HFF-Myc (cell line): ENCODE measurements around the gene GASK1B.

Source experiments
- DNase-seq: peaks from one replicate; pipeline ENCODE4 v3.0.0-alpha.2; 2011; ENCODE audit warnings: low read depth; ENCODE audit errors: extremely low read depth
- H3K4me3 ChIP-seq: replicated peaks from 2 replicates; pipeline ENCODE4 v1.5.1; 2011; ENCODE audit warnings: low read depth, mild to moderate bottlenecking, control low read depth, low read length
- TF ChIP-seq, protein P1 (sequence below): IDR thresholded peaks from 2 replicates; pipeline ENCODE4 v1.5.1; 2012; ENCODE audit warnings: mild to moderate bottlenecking, low read depth, low read length, control low read depth; ENCODE audit errors: missing control alignments

GASK1B gene

GRCh38 chr4:158155656-158156356 lies 17.0 kb downstream of the GASK1B start:
- no peak overlapping the region for H3K4me3 ChIP-seq
- TF ChIP-seq, protein P1, sequence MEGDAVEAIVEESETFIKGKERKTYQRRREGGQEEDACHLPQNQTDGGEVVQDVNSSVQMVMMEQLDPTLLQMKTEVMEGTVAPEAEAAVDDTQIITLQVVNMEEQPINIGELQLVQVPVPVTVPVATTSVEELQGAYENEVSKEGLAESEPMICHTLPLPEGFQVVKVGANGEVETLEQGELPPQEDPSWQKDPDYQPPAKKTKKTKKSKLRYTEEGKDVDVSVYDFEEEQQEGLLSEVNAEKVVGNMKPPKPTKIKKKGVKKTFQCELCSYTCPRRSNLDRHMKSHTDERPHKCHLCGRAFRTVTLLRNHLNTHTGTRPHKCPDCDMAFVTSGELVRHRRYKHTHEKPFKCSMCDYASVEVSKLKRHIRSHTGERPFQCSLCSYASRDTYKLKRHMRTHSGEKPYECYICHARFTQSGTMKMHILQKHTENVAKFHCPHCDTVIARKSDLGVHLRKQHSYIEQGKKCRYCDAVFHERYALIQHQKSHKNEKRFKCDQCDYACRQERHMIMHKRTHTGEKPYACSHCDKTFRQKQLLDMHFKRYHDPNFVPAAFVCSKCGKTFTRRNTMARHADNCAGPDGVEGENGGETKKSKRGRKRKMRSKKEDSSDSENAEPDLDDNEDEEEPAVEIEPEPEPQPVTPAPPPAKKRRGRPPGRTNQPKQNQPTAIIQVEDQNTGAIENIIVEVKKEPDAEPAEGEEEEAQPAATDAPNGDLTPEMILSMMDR, result no peak
- DNase-seq, result no peak

DNA sequence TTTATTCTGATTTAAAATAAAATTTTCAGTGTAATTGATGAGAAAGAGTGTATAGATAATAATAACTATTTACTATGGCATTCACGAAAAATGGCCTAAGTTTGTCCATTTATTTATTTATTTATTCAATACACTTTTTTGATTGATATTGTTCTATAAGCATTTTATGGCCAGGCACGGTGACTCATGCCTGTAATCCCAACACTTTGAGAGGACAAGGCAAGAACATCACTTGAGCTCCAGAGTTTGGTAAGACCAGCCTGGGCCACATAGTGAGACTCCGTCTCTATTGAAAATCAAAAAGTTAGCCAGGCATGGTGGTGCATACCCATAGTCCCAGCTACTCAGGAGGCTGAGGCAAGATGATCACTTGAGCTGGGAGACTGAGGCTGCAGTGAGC lies 25.7 kb downstream of the GASK1B start:
- DNase-seq, result no peak
- TF ChIP-seq, protein P1, result no peak
- no peak overlapping the region for H3K4me3 ChIP-seq

DNA sequence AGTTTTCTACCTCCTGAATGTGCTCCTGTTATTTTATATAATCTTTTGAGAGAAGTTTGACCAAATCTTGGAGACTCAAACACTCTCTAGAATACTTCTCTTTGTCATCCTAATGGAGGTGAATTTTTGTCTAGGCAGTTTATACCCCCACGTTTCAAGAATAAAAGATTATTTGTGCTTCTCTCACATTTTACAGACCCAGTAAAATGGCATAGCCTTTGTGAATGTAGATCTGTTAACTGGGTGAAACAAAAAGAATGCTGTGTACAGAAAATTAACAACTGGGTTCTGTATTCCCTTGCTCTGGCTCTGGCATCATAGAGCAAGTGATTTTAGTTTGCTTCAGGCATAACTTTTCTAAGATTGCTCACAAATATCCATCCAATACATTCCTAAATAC lies 26.1 kb downstream of the GASK1B start:
- H3K4me3 ChIP-seq, result no peak overlapping the region
- DNase-seq, result no peak
- TF ChIP-seq, protein P1, result no peak

DNA sequence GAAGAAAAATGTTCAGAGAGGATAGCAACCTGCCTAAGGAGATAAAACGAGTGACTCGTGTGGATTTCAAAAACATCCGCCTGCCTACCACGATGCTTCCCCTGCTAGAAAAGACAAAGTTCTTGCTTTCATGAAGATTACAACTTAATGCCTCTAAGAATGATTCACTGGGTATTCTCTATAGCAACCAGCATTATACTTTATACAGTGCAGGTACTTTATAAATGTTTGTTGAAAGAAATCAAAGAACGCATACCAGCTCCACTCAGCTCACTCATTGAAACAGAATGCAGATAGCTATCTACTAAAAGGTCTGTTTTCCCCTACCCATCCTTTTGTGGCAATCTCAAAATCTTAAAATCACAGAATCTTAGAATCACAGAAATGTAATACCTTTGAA lies 33.7 kb downstream of the GASK1B start:
- TF ChIP-seq, protein P1, result no peak
- no peak for DNase-seq
- H3K4me3 ChIP-seq, result no peak overlapping the region

DNA sequence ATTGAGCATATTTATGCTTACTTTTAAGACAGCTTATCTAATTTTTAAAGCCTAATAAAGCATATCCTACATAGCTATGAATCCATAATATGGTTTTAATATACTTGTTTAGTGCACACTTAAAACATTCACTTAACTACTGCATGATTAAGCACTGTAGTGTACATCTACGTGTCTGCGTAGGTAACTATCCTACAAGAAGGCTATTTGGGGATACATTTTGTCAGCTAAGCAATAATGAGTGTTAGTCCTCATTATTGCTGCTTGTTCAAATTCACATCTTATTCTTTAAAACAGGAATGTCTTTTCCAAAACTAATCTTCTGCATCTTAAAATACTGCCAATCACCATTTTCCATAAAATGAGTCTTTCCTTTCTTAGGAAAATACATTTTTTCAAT lies 38.6 kb downstream of the GASK1B start:
- DNase-seq, result no peak
- TF ChIP-seq, protein P1, result no peak
- H3K4me3 ChIP-seq, result no peak overlapping the region

DNA sequence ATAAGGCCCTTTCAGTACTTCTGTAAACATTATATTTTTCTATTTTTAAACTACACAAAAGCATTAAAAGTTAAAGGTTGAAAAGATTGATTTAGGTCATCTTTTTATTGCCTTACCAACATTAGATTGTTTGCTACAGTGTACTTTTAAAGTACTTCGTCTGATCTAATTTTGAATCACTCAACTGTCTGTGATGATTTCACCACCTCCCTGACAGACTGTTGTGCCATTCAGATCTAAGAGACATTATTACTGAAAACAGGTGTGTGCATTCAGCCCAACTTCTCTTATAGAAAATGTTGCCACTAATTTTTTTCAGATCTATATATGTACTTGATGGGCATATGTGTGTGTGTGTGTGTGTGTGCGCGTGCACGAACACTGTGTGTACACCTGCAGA lies 39.3 kb downstream of the GASK1B start:
- H3K4me3 ChIP-seq, result no peak overlapping the region
- TF ChIP-seq, protein P1, result no peak
- no peak for DNase-seq

DNA sequence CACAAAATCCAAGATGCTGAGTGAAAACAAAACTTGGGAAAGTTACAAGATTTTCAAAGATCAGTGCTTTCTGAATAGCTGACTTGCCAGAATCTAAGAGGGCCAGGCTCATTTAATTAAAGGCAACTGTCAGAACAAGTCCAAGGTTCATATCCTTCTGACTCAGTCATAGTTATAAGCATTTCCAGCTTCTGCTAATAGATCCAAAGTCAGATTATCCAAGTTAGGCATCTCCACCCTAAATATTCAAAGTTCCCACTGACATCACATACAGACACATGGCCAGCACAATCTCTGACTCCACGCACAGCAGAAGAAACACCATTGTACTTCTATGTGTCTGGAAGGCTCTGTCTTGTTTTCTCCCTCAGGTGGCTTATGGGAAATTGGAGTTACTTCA lies 41.8 kb downstream of the GASK1B start:
- H3K4me3 ChIP-seq, result no peak overlapping the region
- TF ChIP-seq, protein P1, result no peak
- peak; percentile 71 for DNase-seq
